GM21367 (cell line): Measurements from ENCODE around the gene LSS.
"Not testable (repeated sequence)": the region's sequence is repeated elsewhere in the genome, so short reads cannot be mapped to it uniquely, and the experiment has no call there.

Experiments used
- ATAC-seq: cut with Tn5 transposase; IDR thresholded peaks from one replicate; pipeline ENCODE4 v1.9.1; 2021; ENCODE audit not compliant: unreplicated experiment

LSS gene

DNA sequence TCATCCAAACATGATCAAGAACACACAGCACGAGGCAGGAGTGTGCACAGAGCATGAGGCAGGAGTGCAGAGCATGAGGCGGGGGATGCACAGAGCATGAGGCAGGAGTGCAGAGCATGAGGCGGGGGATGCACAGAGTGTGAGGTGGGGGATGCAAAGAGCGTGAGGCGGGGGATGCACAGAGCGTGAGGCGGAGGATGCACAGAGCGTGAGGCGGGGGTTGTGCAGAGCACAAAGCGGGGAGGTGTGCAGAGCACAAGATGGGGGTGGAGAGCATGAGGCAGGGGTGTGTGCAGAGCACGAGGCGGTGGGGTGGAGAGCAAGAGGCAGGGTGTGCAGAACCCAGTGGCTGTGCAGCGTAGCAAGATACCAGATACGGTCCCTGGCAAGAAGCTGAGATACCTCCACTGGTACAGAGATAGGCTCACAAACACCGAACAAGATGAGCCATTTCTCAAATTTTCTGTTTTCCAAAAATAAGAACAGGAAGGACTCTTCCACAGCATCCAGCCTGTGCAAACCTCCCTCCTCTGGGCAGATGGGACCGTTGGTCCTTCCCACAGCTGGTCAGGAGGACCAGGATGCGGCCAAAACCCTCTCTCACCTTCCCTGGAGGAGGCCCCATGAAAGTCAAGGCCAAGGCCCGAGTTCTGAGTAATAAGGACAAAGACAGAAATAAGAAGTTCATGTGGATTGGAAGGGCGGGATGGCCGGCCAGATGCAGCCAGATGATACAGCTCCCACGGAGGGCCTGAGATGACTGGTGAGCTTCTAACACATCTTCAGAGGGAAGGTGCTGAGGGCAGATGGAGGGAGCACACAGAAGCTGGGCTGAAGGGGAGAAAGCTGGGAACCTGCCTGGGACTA is 56.3 kb downstream of the LSS start:
- ATAC-seq, result no peak

DNA sequence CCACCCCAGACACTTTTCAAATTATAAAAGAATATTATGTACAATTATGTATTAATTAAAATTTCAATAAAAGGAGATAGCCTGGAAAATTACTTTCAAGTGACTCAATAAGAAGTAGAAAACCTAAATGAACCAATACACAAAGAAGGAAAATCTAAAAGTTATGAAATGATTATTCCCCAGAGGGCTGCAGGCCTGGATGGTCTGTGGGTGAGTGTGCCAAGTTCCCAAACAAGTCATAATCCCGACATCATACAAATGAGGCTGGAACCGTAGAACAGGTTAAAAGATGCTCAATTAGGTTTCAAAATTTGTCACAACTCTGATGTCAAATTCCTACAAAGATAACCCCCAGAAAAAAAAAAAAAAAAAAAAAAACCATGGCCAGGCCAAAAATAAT is 57.0 kb downstream of the LSS start:
- ATAC-seq, result no peak

GRCh38 chr21:46170436-46171193 is 58.0 kb downstream of the LSS start:
- not testable (repeated sequence) for ATAC-seq

DNA sequence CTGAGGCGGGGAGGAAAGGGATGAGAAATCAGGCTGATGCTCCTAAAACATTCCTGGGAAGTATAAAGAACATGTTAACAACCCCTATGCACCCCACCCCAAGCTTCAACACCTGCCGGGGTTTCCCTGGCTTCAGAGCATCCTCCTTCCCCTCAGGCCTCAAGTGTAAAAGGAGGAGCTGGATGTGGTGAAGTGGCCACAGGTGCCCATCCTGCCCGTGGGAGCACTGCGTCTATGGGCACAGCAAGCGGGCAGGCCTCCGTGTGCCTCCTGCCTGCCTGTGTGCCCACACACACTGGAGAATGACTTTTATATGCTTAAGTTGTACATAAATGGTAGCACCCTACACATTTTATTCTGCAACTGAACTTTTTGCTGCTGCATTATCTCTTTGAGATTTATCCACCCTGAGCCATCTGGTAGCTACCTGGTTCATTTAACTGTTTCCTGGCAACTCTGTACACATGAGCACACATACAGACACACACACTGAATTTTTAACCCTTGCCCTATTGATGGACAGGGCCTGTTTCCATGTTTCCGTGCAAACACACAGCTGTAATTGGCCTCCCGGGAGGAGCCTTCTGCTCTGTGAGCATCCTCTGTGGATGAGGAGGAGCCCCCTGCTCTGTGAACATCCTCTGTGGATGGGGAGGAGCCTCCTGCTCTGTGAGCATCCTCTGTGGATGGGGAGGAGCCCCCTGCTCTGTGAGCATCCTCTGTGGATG is 59.8 kb downstream of the LSS start:
- ATAC-seq, result no peak

- ATAC-seq, result no peak
Observed at GRCh38 chr21:46168238-46168637, 60.3 kb downstream of the LSS start.

GRCh38 chr21:46165098-46165497 is 63.5 kb downstream of the LSS start:
- ATAC-seq, result no peak

- no peak for ATAC-seq
Observed at GRCh38 chr21:46163380-46163779, 65.2 kb downstream of the LSS start.

DNA sequence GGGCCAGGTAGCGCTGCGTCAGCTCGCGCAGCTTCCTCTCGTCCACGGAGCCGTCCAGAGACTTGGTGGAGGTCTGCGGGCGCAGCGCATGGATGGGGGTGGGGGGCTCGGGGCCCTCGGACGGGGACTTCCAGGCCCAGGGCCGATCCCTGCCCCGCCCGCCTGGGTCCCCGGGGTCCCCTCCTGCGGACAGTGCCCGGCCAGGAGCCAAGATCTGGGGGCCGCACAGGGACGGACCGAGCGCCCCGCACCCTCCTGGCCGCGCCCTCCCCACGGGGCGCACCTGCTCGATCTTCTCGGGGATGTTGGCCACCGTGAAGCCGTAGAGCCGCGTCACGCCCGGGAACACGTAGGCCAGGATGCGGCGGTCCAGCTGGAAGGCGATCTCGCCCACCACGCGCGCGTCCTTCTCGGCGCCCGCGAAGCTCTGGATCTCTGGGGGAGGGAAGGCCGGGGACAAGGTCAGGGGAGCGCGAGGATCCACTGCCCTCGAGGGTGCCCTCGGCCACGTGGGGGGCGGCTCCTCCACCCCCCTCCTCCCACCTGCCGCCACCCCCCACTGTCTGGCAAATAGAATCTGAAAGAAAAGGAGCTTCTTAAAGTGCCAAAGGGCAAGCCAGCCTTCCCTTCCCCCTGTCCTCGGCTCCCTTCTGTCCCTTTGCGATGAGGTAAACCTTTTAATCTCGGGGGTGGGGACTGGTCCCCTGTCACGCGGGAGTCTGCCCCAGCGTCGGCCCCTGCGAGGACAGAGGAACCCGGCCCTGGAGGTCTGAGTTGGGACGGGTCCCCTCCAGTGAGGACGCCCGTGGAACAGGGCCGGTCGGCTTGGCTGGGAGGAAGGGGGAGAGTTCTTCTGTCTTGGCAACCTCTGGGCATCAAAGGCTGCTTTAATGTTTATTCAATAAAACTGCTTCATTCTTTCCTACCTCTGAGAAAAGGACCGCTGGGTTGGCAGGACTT is 66.7 kb downstream of the LSS start:
- no peak for ATAC-seq

- ATAC-seq, result no peak
Observed at GRCh38 chr21:46160907-46161632, 67.5 kb downstream of the LSS start.

- ATAC-seq, result no peak
Observed at GRCh38 chr21:46160657-46160906, 68.0 kb downstream of the LSS start.

DNA sequence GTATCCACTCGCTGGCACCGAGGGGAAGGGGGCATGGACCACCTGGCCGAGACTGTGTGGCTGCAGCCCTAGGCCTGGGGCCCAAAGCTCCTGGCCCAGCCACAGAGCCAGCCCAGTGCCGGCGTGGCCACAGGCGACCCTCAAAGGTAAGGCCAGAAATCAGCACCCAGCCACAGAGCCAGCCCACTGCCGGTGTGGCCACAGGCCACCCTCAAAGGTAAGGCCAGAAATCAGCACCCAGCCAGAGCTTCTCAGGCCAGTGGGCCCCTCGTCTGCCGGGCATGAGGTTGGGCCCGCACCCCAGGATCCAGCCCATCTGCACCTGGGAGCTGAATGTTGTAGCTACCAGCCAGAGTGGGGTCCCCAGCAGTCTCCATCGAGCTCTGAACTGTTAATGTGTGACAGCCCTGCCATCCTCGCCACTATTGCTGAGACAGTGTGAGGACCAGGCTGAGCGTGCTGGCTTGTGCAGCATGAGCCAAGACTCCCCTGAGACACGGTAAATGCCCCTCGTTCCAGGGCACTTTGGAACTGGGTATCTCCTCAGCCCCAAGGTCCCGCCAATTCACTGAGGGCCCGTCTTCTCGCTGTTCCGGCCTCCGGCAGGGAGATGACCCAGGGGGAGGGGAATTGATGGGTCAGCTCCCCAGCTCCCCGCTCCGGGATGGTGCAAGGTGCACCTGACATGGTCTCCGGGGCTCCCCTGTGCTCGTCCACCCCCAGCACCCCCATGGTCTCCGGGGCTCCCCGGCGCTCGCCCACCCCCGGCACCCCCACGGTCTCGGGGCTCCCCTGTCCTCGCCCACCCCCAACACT is 68.5 kb downstream of the LSS start:
- no peak for ATAC-seq

DNA sequence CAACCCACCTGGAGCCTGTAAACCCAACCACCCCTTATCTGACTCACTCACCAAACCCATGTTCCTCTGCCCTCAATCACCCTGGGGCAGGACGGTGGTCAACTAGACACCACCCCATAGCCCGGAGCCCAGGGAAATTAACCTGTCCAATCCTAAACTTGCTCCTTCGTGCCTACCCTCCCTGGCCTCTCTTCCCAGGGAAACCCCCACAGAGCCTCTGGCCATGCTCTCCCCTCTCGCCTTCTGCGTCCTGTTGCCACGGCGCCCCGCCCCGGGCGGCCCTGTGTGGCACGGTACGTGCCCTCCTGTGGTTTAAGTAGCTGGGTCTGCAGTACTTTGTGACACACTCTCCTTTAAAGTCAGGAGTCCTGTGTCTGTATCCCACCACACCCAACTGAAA is 69.2 kb downstream of the LSS start:
- ATAC-seq, result no peak

DNA sequence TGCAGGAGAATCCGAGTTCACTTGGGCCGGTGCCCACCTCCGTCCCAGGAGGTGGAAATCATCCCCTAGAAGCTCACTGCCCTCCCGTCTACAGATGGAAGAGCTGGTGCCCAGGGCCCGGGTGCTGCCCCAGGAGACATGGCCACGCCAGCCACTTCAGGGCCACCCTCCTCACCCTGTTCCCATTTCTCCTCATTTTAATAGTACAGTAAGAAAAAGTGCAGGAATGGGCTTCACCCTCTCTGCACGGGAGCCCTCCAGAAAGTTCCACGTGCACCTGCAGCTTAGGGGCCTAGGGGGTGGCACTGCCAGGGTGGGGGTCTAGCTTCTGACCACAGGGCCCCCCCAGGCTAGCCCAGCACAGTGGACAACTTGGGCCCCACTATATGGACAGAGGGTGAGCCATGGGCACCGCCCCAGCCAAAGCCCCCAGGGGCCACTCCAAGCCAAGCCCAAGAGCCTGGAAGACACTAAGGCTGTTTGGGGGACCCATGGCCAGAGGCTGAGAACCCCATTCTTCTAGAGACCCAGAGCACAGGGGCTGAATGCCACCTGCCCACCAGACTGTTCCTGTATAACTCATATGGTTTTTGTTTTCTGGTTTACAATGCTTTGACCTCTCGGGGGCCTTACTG is 69.8 kb downstream of the LSS start:
- no peak for ATAC-seq

GRCh38 chr21:46157987-46158451 is 70.6 kb downstream of the LSS start:
- no peak for ATAC-seq

- ATAC-seq, result no peak
Observed at GRCh38 chr21:46157396-46157986, 71.1 kb downstream of the LSS start.

DNA sequence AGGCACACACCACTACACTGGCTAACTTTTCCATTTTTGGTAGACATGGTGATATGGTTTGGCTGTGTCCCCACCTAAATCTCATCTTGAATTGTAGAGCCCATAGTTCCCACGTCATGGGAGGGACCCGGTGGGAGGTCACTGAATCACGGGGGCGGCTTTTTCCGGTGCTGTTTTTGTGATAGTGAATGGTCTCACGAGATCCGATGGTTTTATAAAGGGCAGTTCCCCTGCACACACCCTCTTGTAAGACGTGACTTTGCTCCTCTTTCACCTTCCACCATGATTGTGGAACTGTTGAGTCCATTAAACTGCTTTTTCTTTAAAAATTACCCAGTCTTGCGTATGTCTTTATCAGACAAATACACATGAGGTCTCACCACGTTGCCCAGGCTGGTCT is 71.9 kb downstream of the LSS start:
- ATAC-seq, result no peak

DNA sequence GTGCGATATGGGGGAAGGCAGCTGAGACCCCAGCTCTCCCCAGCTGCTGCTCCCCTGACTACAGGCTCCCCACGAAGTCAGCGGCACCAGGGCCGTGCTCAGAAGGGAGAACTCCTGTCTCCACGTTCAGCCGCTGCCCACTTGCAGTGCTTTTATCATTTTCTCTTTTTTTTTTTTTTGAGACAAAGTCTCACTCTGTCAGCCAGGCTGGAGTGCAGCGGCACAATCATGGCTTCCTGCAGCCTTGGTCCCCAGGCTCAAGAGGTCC is 72.3 kb downstream of the LSS start:
- ATAC-seq, result no peak

DNA sequence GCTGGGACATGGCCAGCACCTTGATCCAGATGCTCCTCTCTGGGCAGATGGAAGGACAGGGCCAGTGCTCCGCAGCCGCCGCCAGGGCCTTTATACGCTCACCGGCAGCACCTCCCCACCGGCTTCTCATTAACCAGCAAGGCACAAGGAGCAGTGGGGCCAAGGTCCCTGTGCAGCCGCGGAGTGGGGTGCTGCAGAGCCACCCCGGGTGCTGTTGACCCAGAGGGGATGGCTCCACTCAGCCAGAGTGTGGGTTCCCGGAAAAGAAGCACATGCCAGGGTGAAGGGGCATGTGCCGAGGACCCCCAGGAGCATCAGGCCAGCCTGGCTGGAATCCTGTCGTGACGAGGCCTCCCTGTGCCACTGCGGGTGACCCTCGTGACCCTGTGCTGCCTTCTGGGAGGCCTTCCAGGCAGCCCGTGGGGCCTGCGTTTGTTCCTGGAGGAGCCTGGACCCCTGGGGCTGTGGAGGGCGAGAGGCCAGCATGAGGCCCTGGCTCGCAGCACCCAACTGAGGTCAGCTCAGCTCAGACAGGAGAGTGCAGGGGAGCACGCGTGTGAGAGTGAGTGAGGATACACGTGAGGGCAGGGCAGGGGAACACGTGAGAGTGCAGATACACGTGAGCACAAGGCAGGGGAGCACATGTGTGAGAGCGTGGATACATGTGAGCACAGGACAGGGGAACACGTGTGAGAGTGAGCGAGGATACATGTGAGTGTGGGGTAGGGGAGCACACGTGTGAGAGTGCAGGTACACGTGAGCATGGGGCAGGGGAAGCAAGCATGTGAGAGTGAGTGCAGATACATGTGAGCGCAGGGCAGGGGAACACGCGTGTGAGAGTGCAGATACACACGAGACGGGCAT is 72.8 kb downstream of the LSS start, which contains the start of gene FTCD:
Gene FTCD, minus strand, starts transcription at position 66 of the 864 bp plus-strand sequence. Its CDS starts 56 bp downstream, at position 10.
- no peak for ATAC-seq
